Measurements from ENCODE around the gene SLC5A4. TPM values are rescaled to one million over a fixed set of nuclear protein-coding genes. Genes with fewer than 3 reads are reported as not detected.
"Not testable (repeated sequence)": the region's sequence is repeated elsewhere in the genome, so short reads cannot be mapped to it uniquely, and the experiment has no call there.

SLC5A4 gene
- total and polyA plus RNA-seq, 4 donors, result 0.10 to 2.9 (median 1.6) TPM

DNA sequence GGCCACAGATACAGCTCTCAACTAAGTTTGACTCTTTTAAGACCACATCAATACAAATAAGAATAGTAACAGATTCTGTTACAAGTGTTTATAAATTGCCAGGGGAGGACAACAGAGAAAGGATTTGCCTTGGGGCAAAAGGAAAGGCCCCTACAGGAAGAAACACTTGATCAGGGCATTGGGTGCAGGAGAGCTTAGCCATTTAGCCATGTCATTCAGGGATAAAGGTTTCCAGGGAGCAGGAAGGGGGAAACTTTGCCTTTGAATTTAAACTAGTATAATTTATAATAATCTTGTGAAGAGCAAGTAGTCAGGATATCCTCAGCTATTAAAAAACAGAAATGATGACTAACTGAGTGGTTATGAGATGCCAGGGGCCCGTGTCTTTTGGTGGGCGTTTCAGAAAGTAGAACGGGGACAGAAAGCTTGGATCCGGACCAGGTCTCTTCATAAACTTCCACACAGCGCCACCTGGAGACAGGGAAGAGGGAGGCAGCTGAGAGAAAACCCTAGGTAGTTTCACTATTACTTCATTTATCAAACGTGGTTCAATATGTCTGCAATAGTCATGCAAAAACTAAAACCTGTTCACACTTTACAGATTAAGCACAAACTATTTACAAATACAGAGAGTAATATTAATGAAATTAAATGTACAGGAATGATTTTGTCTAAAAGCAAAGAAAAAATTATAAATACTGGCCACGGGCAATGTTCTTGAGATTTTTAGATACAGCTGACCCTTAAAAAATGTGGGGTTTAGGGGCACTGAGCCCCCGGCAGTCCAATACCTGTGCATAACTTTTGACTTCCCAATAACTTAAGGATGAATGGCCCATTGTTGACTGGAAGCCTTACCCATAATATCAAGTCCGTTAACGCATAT lies 11.0 kb upstream of the SLC5A4 start:
- DNase-seq (peak in 1 of 2 donors; percentile 77), ATAC-seq (ENCODE audit: low FRiP score) (peak; percentile 66)
- Histone ChIP-seq H3K9me3 (ENCODE audit: control insufficient read depth, low read length) (no peaks in the 10 kb centered on the region), H3K4me3 (ENCODE audit: low read length in 2 of 2) (no peak overlapping the region), H3K27ac (ENCODE audit: low read depth in 1 of 2, low read length in 2 of 2) (no peak overlapping the region), H3K4me1 (ENCODE audit: control insufficient read depth in 1 of 2, insufficient read depth in 2 of 2, low read length in 2 of 2) (no peaks in the 10 kb centered on the region), H3K36me3 (ENCODE audit: control insufficient read depth in 1 of 2, insufficient read depth in 2 of 2, low read length in 1 of 2) (no peaks in the 10 kb centered on the region), H3K27me3 (ENCODE audit: control insufficient read depth in 1 of 2, insufficient read depth in 2 of 2, low read length in 1 of 2) (no peaks in the 10 kb centered on the region)
- WGBS, 2 donors, result 28% methylated on average over 10 of the region's 10 CpGs
- intact Hi-C loops (cut with DNase I), result loop anchor here (2.0 to 5.0 kb wide), 2 partner anchors 289 kb away; no protein-coding TSS in a partner anchor

DNA sequence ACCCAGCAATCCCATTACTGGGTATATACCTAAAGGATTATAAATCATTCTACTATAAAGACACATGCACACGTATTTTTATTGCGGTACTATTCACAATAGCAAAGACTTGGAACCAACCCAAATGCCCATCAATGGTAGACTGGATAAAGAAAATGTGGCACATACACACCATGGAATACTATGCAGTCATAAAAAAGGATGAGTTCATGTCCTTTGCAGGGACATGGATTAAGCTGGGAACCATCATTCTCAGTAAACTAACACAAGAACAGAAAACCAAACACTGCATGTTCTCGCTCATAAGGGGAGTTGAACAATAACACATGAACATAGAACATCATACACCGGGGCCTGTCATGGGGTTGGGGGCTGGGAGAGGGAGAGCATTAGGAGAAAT lies 8.5 kb upstream of the SLC5A4 start:
- H3K9me3 ChIP-seq (ENCODE audit: control insufficient read depth, low read length); H3K27me3 ChIP-seq (ENCODE audit: control insufficient read depth in 1 of 2, insufficient read depth in 2 of 2, low read length in 1 of 2); H3K27ac ChIP-seq (ENCODE audit: low read depth in 1 of 2, low read length in 2 of 2); intact Hi-C loops (cut with DNase I); H3K4me3 ChIP-seq (ENCODE audit: low read length in 2 of 2); H3K36me3 ChIP-seq (ENCODE audit: control insufficient read depth in 1 of 2, insufficient read depth in 2 of 2, low read length in 1 of 2); ATAC-seq (ENCODE audit: low FRiP score); DNase-seq; H3K4me1 ChIP-seq (ENCODE audit: control insufficient read depth in 1 of 2, insufficient read depth in 2 of 2, low read length in 2 of 2): not testable (repeated sequence)
- WGBS, 2 donors, result 88 to 89% methylated on average over 4 of the region's 4 CpGs

DNA sequence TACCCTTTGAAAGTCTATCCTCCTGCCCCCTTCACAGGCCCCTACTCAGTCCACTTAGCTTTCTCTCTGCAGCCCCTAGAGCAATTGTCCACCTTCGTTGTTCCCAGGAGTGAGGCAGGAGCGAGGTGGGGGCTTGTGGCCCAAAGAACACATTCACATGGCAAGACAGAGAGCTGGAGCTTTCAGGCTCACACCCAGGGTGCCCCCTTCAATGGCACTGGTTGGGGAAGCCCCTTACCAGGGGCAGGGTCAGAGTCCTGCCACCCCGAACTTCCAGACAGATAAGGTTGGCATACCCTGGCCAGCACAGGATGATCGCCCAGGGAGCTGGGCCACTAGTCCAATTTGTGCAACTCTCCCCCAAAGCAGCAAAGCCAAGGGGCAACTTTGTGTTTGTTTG lies 6.2 kb upstream of the SLC5A4 start:
- Histone ChIP-seq H3K4me3 (ENCODE audit: low read length in 2 of 2) (no peak overlapping the region), H3K36me3 (ENCODE audit: control insufficient read depth in 1 of 2, insufficient read depth in 2 of 2, low read length in 1 of 2) (no peaks in the 10 kb centered on the region), H3K27me3 (ENCODE audit: control insufficient read depth in 1 of 2, insufficient read depth in 2 of 2, low read length in 1 of 2) (no peaks in the 10 kb centered on the region), H3K4me1 (ENCODE audit: control insufficient read depth in 1 of 2, insufficient read depth in 2 of 2, low read length in 2 of 2) (no peaks in the 10 kb centered on the region), H3K9me3 (ENCODE audit: control insufficient read depth, low read length) (no peaks in the 10 kb centered on the region), H3K27ac (ENCODE audit: low read depth in 1 of 2, low read length in 2 of 2) (no peak overlapping the region)
- DNase-seq (no peak), ATAC-seq (ENCODE audit: low FRiP score) (peak; percentile 41)
- 61 to 69% methylated on average over 4 of the region's 4 CpGs for WGBS, 2 donors
- intact Hi-C loops (cut with DNase I), result no loop called here

DNA sequence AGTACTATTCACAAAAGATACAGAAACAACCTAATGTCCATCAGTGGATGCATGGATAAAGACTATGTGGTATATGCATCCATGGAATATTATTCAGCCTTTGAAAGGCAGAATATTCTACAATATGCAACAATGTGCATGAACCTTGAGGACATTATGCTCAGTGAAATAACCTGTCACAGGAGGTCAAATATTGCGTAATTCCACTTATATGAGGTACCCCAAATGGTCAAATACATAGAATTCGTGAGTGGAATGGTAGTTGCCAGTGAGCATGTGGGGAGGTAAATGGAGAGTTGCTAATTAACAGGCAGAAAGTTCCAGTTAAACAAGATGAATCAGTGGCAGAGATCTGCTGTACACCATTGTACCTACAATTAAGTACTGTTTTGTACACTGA lies 3.6 kb upstream of the SLC5A4 start:
- H3K36me3 ChIP-seq (ENCODE audit: control insufficient read depth in 1 of 2, insufficient read depth in 2 of 2, low read length in 1 of 2), result no peaks in the 10 kb centered on the region
- DNase-seq, result no peak
- no peak overlapping the region for H3K27ac ChIP-seq (ENCODE audit: low read depth in 1 of 2, low read length in 2 of 2)
- no peaks in the 10 kb centered on the region for H3K9me3 ChIP-seq (ENCODE audit: control insufficient read depth, low read length)
- no peaks in the 10 kb centered on the region for H3K4me1 ChIP-seq (ENCODE audit: control insufficient read depth in 1 of 2, insufficient read depth in 2 of 2, low read length in 2 of 2)
- intact Hi-C loops (cut with DNase I), result loop anchor here in 1 of 2 donors (5.0 kb wide), 1 partner anchor 276 kb away; no protein-coding TSS in a partner anchor
- H3K4me3 ChIP-seq (ENCODE audit: low read length in 2 of 2), result no peak overlapping the region
- H3K27me3 ChIP-seq (ENCODE audit: control insufficient read depth in 1 of 2, insufficient read depth in 2 of 2, low read length in 1 of 2), result no peaks in the 10 kb centered on the region
- no peak for ATAC-seq (ENCODE audit: low FRiP score)
- 69 to 77% methylated on average over 2 of the region's 2 CpGs for WGBS, 2 donors

DNA sequence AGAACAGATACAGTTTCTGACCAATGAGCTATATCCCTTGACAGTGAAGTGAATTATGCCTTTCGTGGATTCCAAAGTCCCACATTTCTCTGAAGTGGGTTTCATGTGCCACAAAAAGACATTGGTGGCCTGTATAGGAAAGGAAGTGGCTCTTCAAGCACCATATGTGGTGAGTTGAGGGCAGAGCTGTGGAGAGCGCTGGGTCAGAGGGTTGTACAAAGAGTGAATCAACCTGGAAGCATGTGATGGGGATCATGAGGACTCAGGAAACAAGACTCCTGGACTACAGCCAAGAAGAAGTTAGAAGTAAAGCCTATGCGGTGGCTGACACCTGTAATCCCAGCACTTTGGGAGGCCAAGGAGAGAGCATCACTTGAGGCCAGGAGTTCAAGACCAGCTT lies 579 bp upstream of the SLC5A4 start:
- no peak overlapping the region for H3K4me3 ChIP-seq (ENCODE audit: low read length in 2 of 2)
- H3K27me3 ChIP-seq (ENCODE audit: control insufficient read depth in 1 of 2, insufficient read depth in 2 of 2, low read length in 1 of 2), result no peaks in the 10 kb centered on the region
- no peak overlapping the region for H3K27ac ChIP-seq (ENCODE audit: low read depth in 1 of 2, low read length in 2 of 2)
- H3K36me3 ChIP-seq (ENCODE audit: control insufficient read depth in 1 of 2, insufficient read depth in 2 of 2, low read length in 1 of 2), result no peaks in the 10 kb centered on the region
- H3K9me3 ChIP-seq (ENCODE audit: control insufficient read depth, low read length), result no peaks in the 10 kb centered on the region
- H3K4me1 ChIP-seq (ENCODE audit: control insufficient read depth in 1 of 2, insufficient read depth in 2 of 2, low read length in 2 of 2), result no peaks in the 10 kb centered on the region
- intact Hi-C loops (cut with DNase I), result loop anchor here in 1 of 2 donors (5.0 kb wide), 1 partner anchor 273 kb away; no protein-coding TSS in a partner anchor
- 85% methylated on average over 3 of the region's 3 CpGs for WGBS, 2 donors
- ATAC-seq (ENCODE audit: low FRiP score) (no peak), DNase-seq (no peak)

DNA sequence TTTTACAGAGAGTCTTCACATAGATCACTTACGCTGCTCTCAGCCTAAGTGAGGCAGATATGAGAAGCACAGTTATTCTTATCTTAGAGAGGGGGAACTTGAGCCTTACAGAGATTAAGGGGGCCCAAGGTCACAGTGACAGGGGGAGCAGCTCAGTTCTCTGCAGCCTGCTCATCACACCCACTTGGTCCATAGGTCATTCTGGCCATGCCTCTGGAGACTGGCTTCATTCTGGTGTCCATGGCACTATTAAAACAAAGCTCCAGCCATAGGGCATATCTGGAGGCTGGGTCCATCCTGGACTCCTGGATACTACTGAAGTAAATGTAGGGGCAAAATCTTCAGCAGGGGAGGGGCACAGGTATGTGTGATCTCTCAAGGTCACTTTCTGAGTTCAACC lies 5.9 kb downstream of the SLC5A4 start:
- Histone ChIP-seq H3K27me3 (ENCODE audit: control insufficient read depth in 1 of 2, insufficient read depth in 2 of 2, low read length in 1 of 2) (no peaks in the 10 kb centered on the region), H3K36me3 (ENCODE audit: control insufficient read depth in 1 of 2, insufficient read depth in 2 of 2, low read length in 1 of 2) (no peaks in the 10 kb centered on the region), H3K9me3 (ENCODE audit: control insufficient read depth, low read length) (no peaks in the 10 kb centered on the region), H3K4me1 (ENCODE audit: control insufficient read depth in 1 of 2, insufficient read depth in 2 of 2, low read length in 2 of 2) (no peaks in the 10 kb centered on the region), H3K27ac (ENCODE audit: low read depth in 1 of 2, low read length in 2 of 2) (no peak overlapping the region), H3K4me3 (ENCODE audit: low read length in 2 of 2) (no peak overlapping the region)
- intact Hi-C loops (cut with DNase I), result loop anchor here in 1 of 2 donors (10.0 kb wide), 1 partner anchor 64 kb away; no protein-coding TSS in a partner anchor
- WGBS, 2 donors, result 76 to 81% methylated on average over 1 of the region's 1 CpG
- DNase-seq (no peak), ATAC-seq (ENCODE audit: low FRiP score) (no peak)

DNA sequence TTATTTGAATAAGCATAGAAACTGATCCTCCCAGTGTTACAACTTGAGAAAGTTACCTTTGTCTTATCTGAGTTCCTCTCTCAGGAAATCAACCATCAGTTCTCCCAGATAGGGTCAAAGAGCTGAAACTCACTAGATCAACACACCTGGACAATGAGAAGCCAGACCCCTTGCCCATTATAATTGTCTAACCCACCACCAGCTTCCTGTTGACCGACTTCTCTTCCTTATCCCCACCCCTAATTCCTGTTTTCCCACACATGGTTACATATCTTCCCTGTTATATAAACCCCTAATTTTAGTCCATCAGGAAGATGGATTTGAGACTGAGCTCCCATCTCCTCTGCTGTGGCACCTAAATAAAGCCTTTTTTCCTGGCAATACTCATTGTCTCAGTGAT lies 6.9 kb downstream of the SLC5A4 start:
- no peak overlapping the region for H3K4me3 ChIP-seq (ENCODE audit: low read length in 2 of 2)
- no peaks in the 10 kb centered on the region for H3K36me3 ChIP-seq (ENCODE audit: control insufficient read depth in 1 of 2, insufficient read depth in 2 of 2, low read length in 1 of 2)
- H3K27me3 ChIP-seq (ENCODE audit: control insufficient read depth in 1 of 2, insufficient read depth in 2 of 2, low read length in 1 of 2), result no peaks in the 10 kb centered on the region
- no peak overlapping the region for H3K27ac ChIP-seq (ENCODE audit: low read depth in 1 of 2, low read length in 2 of 2)
- DNase-seq, result no peak
- intact Hi-C loops (cut with DNase I), result loop anchor here in 1 of 2 donors (10.0 kb wide), 1 partner anchor 63 kb away; no protein-coding TSS in a partner anchor
- no peak for ATAC-seq (ENCODE audit: low FRiP score)
- no peaks in the 10 kb centered on the region for H3K4me1 ChIP-seq (ENCODE audit: control insufficient read depth in 1 of 2, insufficient read depth in 2 of 2, low read length in 2 of 2)
- WGBS, 2 donors, result 55 to 58% methylated on average over 1 of the region's 1 CpG
- H3K9me3 ChIP-seq (ENCODE audit: control insufficient read depth, low read length), result no peaks in the 10 kb centered on the region

DNA sequence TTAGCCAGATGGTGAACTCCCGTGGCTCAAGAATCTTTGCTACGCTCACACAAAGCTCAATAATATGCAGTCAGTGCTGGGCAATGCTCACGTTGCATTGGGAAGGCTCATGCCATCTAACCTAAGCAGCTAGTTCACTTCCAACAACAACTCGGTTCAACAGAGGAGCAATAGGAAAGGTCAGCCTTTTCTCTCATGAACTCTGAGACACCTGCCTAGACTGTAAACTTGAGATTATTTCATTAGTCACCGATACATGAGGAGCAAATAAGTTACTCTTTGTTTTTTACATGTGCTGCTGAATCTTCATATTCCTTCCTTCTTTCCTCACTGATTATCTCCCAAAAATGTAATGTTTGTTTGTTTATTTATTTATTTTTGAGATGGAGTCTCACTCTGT lies 9.0 kb downstream of the SLC5A4 start:
- Histone ChIP-seq H3K4me1 (ENCODE audit: control insufficient read depth in 1 of 2, insufficient read depth in 2 of 2, low read length in 2 of 2) (no peaks in the 10 kb centered on the region), H3K36me3 (ENCODE audit: control insufficient read depth in 1 of 2, insufficient read depth in 2 of 2, low read length in 1 of 2) (no peaks in the 10 kb centered on the region), H3K27ac (ENCODE audit: low read depth in 1 of 2, low read length in 2 of 2) (no peak overlapping the region), H3K4me3 (ENCODE audit: low read length in 2 of 2) (no peak overlapping the region), H3K27me3 (ENCODE audit: control insufficient read depth in 1 of 2, insufficient read depth in 2 of 2, low read length in 1 of 2) (no peaks in the 10 kb centered on the region), H3K9me3 (ENCODE audit: control insufficient read depth, low read length) (no peaks in the 10 kb centered on the region)
- 72 to 77% methylated on average over 5 of the region's 5 CpGs for WGBS, 2 donors
- DNase-seq (no peak), ATAC-seq (ENCODE audit: low FRiP score) (no peak)
- intact Hi-C loops (cut with DNase I), result loop anchor here in 1 of 2 donors (10.0 kb wide), 1 partner anchor 61 kb away; no protein-coding TSS in a partner anchor

DNA sequence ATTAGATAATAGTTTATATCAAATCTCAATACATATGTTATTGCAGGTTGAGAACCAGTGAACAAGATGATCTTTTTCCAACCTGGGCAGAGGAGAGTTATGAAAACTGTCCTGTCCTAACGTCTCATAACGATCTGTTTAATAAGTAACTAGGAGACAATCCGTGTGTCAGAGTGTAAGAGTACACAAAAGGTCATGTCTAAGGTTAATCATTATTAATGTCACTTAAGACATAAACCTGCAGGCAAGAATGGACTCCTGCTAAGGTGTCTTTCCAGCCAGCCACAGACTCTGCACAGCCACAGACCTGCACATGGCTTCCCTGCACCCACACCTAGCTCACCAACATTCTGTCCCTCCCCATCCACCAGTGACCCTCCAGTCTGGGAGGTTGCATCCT lies 10.1 kb downstream of the SLC5A4 start:
- Histone ChIP-seq H3K9me3 (ENCODE audit: control insufficient read depth, low read length) (no peaks in the 10 kb centered on the region), H3K36me3 (ENCODE audit: control insufficient read depth in 1 of 2, insufficient read depth in 2 of 2, low read length in 1 of 2) (no peaks in the 10 kb centered on the region), H3K27me3 (ENCODE audit: control insufficient read depth in 1 of 2, insufficient read depth in 2 of 2, low read length in 1 of 2) (peaks cover 0 to 2% of the 10 kb centered on the region in 2 donors), H3K27ac (ENCODE audit: low read depth in 1 of 2, low read length in 2 of 2) (no peak overlapping the region), H3K4me1 (ENCODE audit: control insufficient read depth in 1 of 2, insufficient read depth in 2 of 2, low read length in 2 of 2) (no peaks in the 10 kb centered on the region), H3K4me3 (ENCODE audit: low read length in 2 of 2) (no peak overlapping the region)
- WGBS, 2 donors, result 69 to 80% methylated on average over 3 of the region's 3 CpGs
- intact Hi-C loops (cut with DNase I), result loop anchor here in 1 of 2 donors (10.0 kb wide), 1 partner anchor 60 kb away; no protein-coding TSS in a partner anchor
- ATAC-seq (ENCODE audit: low FRiP score) (no peak), DNase-seq (no peak)

All from aorta (tissue), 5 donors.